Stimulated activated naive CD4-positive, alpha-beta T cell (primary cell): ENCODE results near the gene SAXO2.
"Not testable (repeated sequence)": the region's sequence is repeated elsewhere in the genome, so short reads cannot be mapped to it uniquely, and the experiment has no call there.

Experiments
- DNase-seq, 6 experiments: peaks; one replicate each; lab custom pipeline; 2025; lab: John Stamatoyannopoulos, UW

SAXO2 gene

DNA sequence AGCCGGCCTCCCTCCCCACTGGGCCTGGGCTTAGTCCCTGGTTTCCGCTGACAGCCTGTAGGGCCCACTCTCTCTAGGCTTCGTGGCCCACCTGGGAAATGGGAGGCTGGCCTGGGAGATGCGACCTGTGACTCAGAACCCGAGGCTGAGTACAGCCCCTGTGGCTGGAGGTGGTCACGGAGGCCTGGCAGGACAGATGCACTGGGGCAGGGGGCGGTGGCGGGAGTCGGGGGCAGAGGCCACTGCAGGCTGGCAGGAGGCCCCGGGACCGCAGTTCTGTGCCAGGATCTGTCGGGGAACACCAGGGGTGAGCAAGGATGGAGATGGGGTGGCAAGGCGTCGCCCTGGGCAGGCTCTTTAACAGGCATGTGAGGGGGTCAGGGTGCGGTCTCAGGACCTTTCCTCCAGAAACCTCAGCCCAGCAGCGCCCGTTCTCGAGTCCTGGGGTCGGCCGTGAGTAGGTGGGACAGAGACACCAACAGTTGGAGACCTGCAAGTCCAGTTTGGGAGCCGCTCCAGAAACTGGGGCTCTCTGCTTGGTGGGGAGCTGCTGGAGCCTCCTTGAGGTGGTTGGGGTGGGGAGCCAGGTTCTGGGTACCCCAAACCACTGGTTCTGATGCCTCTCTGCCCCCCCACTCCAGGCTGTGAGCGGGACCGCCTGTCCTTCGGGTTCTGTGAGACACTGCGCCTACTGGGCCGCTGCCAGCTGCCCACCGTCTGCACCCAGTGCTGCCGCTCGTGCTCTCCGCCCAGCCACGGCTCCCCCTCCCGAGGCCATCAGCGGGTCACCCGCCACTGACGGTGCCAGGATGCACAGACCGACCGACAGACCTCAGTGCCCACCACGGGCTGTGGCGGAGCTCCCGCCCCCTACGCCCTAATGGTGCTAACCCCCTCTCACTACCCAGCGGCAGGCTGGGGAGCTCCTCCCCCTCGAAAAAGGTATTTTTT is 71.3 kb downstream of the SAXO2 start:
- not testable (repeated sequence) for DNase-seq
